Thoracic aorta (tissue), 2 donors: Measurements from ENCODE around the gene PLAC8L1. TPM values are rescaled to one million over a fixed set of nuclear protein-coding genes. Genes with fewer than 3 reads are reported as not detected.

ENCODE experiments used
- ATAC-seq: fragments of 150-250 bp; one replicate; pipeline ENCODE4 v1.8.0; 2017; ENCODE audit warnings: low read depth; ENCODE audit not compliant: insufficient number of reproducible peaks, low FRiP score
- DNase-seq: peaks from one replicate; pipeline ENCODE4 v3.0.0-alpha.2; 2020; ENCODE audit warnings: low spot score
- H3K27ac ChIP-seq, 2 donors: fragments of 200-600 bp; sonication (generic); 1 replicate in 1 of 2; 2 replicates in 1 of 2; pipeline ENCODE4 v1.5.1; 2016; ENCODE audit warnings: mild to moderate bottlenecking in 2 of 2, moderate library complexity in 2 of 2
- H3K27me3 ChIP-seq: fragments of 200-600 bp; sonication (generic); replicated peaks from 2 replicates; pipeline ENCODE4 v1.6.0; 2016; ENCODE audit warnings: mild to moderate bottlenecking; ENCODE audit not compliant: insufficient read depth
- H3K36me3 ChIP-seq: fragments of 200-600 bp; sonication (generic); one replicate; pipeline ENCODE4 v1.5.1; 2016
- H3K4me1 ChIP-seq, 2 donors: fragments of 200-600 bp; sonication (generic); 1 replicate in 1 of 2; 2 replicates in 1 of 2; pipeline versions ENCODE4 v1.5.1 to v1.6.0; 2016; ENCODE audit warnings: low read depth in 2 of 2, mild to moderate bottlenecking in 1 of 2; ENCODE audit not compliant: control insufficient read depth in 1 of 2
- H3K4me3 ChIP-seq: fragments of 200-600 bp; sonication (generic); 2 replicates; pipeline ENCODE4 v1.5.1; 2016; ENCODE audit warnings: mild to moderate bottlenecking
- H3K9me3 ChIP-seq: fragments of 200-600 bp; sonication (generic); 2 replicates; pipeline ENCODE4 v1.5.1; 2016
- CTCF ChIP-seq: fragments of 200-600 bp; sonication (generic); IDR thresholded peaks from one replicate; pipeline ENCODE4 v1.5.1; 2019; ENCODE audit warnings: antibody characterized with exemption
- total RNA-seq, 2 donors: library from RNA; depleted of rRNA; stranded (reverse); fragments of >200 nt; gene quantifications; one replicate each; pipeline versions ENCODE4 v1.1.0 to v1.2.3, GENCODE V29; 2016

Gene PLAC8L1
- total RNA-seq, 2 donors from 2014 or later, result not detected

GRCh38 chr5:146076028-146076427 lies 29.3 kb downstream of the PLAC8L1 start:
- Histone ChIP-seq H3K36me3 (no peaks in the 10 kb centered on the region), H3K27me3 (no peaks in the 10 kb centered on the region), H3K4me1 (peaks cover 7 to 15% of the 10 kb centered on the region in 2 donors), H3K4me3 (no peak overlapping the region), H3K27ac (no peak overlapping the region), H3K9me3 (no peaks in the 10 kb centered on the region)
- TF ChIP-seq CTCF, result no peak
- no peak for DNase-seq
- no peak for ATAC-seq

GRCh38 chr5:146073239-146073900 lies 32.0 kb downstream of the PLAC8L1 start:
- H3K9me3 ChIP-seq, result no peaks in the 10 kb centered on the region
- no peak overlapping the region for H3K4me3 ChIP-seq
- no peak for TF ChIP-seq CTCF
- ATAC-seq (no peak), DNase-seq (no peak)
- H3K27ac ChIP-seq, result no peak overlapping the region
- H3K4me1 ChIP-seq, result peaks cover 7 to 22% of the 10 kb centered on the region in 2 donors
- H3K27me3 ChIP-seq, result no peaks in the 10 kb centered on the region
- no peaks in the 10 kb centered on the region for H3K36me3 ChIP-seq

DNA sequence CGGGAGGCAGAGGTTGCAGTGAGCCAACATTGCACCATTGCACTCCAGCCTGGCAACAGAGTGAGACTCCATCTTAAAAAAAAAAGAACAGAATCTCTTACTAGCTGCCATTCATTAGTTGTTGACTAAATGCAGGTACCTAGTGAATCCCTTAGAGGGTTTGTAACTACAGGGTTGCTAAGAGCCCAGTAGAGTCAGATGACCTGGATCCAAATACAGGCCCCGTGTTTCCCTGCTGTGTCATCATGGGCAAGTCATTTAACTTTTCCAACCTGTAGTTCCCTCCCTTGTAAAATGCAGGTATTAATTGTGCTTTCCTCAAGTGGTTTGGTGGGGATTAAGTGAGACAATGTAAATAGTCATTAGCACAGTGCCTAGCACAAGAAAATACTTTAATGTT lies 32.8 kb downstream of the PLAC8L1 start:
- Histone ChIP-seq H3K9me3 (no peaks in the 10 kb centered on the region), H3K4me1 (peaks cover 7 to 22% of the 10 kb centered on the region in 2 donors), H3K4me3 (no peak overlapping the region), H3K27ac (no peak overlapping the region), H3K27me3 (no peaks in the 10 kb centered on the region), H3K36me3 (no peaks in the 10 kb centered on the region)
- DNase-seq (no peak), ATAC-seq (no peak)
- no peak for TF ChIP-seq CTCF

- TF ChIP-seq CTCF, result no peak
- Histone ChIP-seq H3K27ac (peak overlapping the region; percentile 0 to 46), H3K27me3 (no peaks in the 10 kb centered on the region), H3K36me3 (no peaks in the 10 kb centered on the region), H3K4me1 (peaks cover 7 to 22% of the 10 kb centered on the region in 2 donors), H3K9me3 (no peaks in the 10 kb centered on the region), H3K4me3 (no peak overlapping the region)
- DNase-seq (no peak), ATAC-seq (no peak)
Measured at GRCh38 chr5:146071171-146071570, 34.2 kb downstream of the PLAC8L1 start.

DNA sequence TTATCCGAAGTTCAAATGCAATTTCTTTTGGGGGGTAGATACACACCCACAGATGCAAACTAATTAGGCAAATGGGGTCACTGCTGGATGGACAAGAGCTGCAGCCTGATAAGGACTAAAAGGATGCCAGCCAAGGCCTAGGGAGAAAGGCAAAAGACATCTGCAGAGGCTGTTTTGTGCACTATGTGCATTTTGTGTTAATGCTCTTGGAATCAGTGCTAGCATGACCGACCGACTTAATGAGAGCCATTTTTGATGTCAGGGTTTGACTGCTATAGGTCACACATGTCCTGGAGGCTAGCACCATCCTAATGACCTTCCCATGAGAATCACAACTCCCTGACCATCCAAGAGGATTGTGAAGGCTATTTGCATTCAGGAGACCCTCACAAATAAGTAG lies 34.6 kb downstream of the PLAC8L1 start:
- Histone ChIP-seq H3K27ac (peak overlapping the region; percentile 0 to 46), H3K27me3 (no peaks in the 10 kb centered on the region), H3K36me3 (no peaks in the 10 kb centered on the region), H3K4me3 (no peak overlapping the region), H3K9me3 (no peaks in the 10 kb centered on the region), H3K4me1 (peaks cover 7 to 22% of the 10 kb centered on the region in 2 donors)
- ATAC-seq (no peak), DNase-seq (no peak)
- TF ChIP-seq CTCF, result no peak
